Colonic mucosa (tissue), 4 donors: ENCODE data around the gene MEGF10. TPM values are rescaled to one million over a fixed set of nuclear protein-coding genes. Genes with fewer than 3 reads are reported as not detected.

Source experiments
- DNase-seq: peaks from one replicate; pipeline ENCODE4 v3.0.0-alpha.2; 2020
- H3K27ac ChIP-seq: fragments of 200-600 bp; one replicate; pipeline ENCODE4 v1.8.0; 2021
- H3K27me3 ChIP-seq: fragments of 200-600 bp; one replicate; pipeline ENCODE4 v1.8.0; 2021
- H3K36me3 ChIP-seq: fragments of 200-600 bp; one replicate; pipeline ENCODE4 v1.8.0; 2021
- H3K4me1 ChIP-seq: fragments of 200-600 bp; one replicate; pipeline ENCODE4 v1.8.0; 2021; ENCODE audit warnings: mild to moderate bottlenecking
- H3K4me3 ChIP-seq: fragments of 200-600 bp; one replicate; pipeline ENCODE4 v1.8.0; 2021
- H3K9ac ChIP-seq, 2 donors: one replicate each; pipeline ENCODE4 v1.7.0; 2013; ENCODE audit warnings: control low read depth in 2 of 2, low read depth in 2 of 2, low read length in 2 of 2
- H3K9me3 ChIP-seq: fragments of 200-600 bp; one replicate; pipeline ENCODE4 v1.8.0; 2021
- intact Hi-C: fragments of 100-400 bp; cut with DNase I; formaldehyde crosslinking; loops from one replicate; pipeline ENCODE4 v1.14.1; 2022
- total RNA-seq, 2 donors: library from RNA; stranded (reverse); fragmentation: NEBNext Ultra II Directional in 1 of 2; extraction: Animal tissue kit (Norgen Biotek cat#: 25700) in 1 of 2; gene quantifications; one replicate each; pipeline ENCODE4 v1.2.1, GENCODE V29; 2021
- TF ChIP-seq, protein P1 (sequence below): fragments of 200-600 bp; IDR thresholded peaks from one replicate; pipeline ENCODE4 v1.8.0; 2022; ENCODE audit warnings: antibody characterized with exemption, mild to moderate bottlenecking
- donor health status: healthy.
- donor health status: DM: no; HTN: no; CAD: no.
- donor health status: DM: no; HTN: no; CAD: no.

The MEGF10 gene
- total RNA-seq, 2 donors from 2014 or later, result 0.35 to 0.88 TPM

DNA sequence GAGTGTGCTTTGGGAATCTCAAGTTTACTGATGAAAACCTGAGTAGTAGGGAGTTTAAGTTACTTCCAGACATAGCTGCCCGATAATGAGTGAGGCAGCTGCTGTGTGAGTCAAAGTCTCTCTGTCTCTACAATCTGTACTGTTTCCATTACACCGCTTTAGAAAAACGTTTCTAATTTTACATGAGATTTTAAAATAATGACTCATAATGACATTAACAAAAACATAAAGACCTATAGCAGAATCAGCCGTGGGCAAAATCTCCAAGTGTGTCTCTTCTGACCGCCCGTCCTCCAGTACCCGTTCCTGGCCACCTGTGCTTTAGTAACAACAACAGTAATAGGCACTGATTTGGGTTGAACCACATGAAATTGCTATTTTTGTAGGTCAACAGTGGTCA is 157.2 kb downstream of the MEGF10 start:
- intact Hi-C loops, result no loop called here
- TF ChIP-seq, protein P1, sequence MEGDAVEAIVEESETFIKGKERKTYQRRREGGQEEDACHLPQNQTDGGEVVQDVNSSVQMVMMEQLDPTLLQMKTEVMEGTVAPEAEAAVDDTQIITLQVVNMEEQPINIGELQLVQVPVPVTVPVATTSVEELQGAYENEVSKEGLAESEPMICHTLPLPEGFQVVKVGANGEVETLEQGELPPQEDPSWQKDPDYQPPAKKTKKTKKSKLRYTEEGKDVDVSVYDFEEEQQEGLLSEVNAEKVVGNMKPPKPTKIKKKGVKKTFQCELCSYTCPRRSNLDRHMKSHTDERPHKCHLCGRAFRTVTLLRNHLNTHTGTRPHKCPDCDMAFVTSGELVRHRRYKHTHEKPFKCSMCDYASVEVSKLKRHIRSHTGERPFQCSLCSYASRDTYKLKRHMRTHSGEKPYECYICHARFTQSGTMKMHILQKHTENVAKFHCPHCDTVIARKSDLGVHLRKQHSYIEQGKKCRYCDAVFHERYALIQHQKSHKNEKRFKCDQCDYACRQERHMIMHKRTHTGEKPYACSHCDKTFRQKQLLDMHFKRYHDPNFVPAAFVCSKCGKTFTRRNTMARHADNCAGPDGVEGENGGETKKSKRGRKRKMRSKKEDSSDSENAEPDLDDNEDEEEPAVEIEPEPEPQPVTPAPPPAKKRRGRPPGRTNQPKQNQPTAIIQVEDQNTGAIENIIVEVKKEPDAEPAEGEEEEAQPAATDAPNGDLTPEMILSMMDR, result no peak
- no peak overlapping the region for H3K27ac ChIP-seq

DNA sequence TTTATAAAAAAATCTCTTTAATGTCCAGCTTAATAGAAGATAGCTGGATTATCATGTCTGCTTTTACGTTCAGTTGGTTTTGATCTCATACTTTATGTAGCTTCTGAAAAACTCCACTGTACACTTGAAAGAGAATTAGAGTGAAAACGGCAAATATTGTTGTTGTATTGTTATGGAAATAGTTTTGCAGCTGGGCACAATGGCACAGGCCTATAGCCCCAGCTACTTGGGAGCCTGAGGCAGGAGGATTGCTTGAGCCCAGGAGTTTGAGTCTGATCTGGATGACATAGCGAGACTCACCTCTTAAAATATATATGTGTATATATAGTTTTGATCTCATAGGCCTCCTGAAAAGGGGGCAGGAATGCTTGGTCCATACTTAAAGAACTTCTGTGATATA is 159.4 kb downstream of the MEGF10 start:
- no peak for DNase-seq
- no peaks in the 10 kb centered on the region for H3K9me3 ChIP-seq
- H3K4me3 ChIP-seq, result no peak overlapping the region
- TF ChIP-seq, protein P1, result no peak
- intact Hi-C loops, result no loop called here
- no peak overlapping the region for H3K27ac ChIP-seq
- no peaks in the 10 kb centered on the region for H3K4me1 ChIP-seq
- H3K36me3 ChIP-seq, result no peaks in the 10 kb centered on the region
- H3K9ac ChIP-seq, result no peak overlapping the region
- H3K27me3 ChIP-seq, result no peaks in the 10 kb centered on the region

More for the DNA sequence above, 157.2 kb downstream of the MEGF10 start:
- Histone ChIP-seq H3K9me3 (no peaks in the 10 kb centered on the region), H3K36me3 (no peaks in the 10 kb centered on the region), H3K4me3 (no peak overlapping the region), H3K9ac (no peak overlapping the region), H3K27me3 (no peaks in the 10 kb centered on the region), H3K4me1 (no peaks in the 10 kb centered on the region)
- no peak for DNase-seq

DNA sequence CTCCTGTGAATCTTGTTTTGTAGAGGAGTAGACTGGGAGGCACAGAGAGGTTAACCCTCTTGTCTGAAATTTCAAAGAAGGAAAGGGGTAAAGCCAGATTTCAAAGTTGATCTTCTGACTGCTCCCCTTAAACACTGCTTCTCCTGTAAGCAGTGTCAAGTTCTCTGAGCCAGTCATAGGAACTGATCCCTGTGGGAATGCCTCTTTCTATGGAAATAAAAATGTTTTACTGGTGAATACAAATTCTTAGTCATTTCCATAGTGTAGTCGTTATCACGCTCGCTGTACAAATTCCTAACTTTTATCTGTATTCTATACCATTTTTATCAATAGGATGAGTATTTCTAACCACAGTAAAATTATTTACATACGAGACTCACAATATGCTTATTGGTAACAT is 160.5 kb downstream of the MEGF10 start:
- H3K4me3 ChIP-seq, result no peak overlapping the region
- H3K36me3 ChIP-seq, result no peaks in the 10 kb centered on the region
- no peaks in the 10 kb centered on the region for H3K9me3 ChIP-seq
- no peak overlapping the region for H3K27ac ChIP-seq
- TF ChIP-seq, protein P1, result no peak
- H3K9ac ChIP-seq, result no peak overlapping the region
- DNase-seq, result no peak
- H3K27me3 ChIP-seq, result no peaks in the 10 kb centered on the region
- intact Hi-C loops, result no loop called here
- no peaks in the 10 kb centered on the region for H3K4me1 ChIP-seq

DNA sequence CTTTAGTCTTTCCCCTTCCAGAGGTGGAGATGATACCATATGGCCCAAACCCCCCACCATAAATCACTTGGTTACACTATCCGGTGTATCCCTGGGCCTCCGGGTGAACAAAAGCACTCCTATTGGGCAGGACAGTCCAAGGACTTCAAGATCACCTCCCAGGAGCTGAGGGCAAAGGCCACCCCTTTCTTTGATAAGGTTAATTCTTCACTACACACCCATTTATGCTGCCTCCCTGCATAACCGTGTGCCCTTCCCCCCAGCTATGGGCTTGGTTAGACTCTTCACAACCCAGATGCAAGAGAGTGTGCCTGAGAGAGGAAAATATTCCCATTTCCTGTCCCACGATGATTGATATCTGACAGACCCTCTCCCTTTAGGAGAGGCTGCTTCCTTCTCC is 162.0 kb downstream of the MEGF10 start:
- Histone ChIP-seq H3K27me3 (no peaks in the 10 kb centered on the region), H3K27ac (no peak overlapping the region), H3K9ac (no peak overlapping the region), H3K4me1 (no peaks in the 10 kb centered on the region), H3K36me3 (no peaks in the 10 kb centered on the region), H3K9me3 (no peaks in the 10 kb centered on the region), H3K4me3 (no peak overlapping the region)
- no peak for DNase-seq
- TF ChIP-seq, protein P1, result no peak
- intact Hi-C loops, result no loop called here

DNA sequence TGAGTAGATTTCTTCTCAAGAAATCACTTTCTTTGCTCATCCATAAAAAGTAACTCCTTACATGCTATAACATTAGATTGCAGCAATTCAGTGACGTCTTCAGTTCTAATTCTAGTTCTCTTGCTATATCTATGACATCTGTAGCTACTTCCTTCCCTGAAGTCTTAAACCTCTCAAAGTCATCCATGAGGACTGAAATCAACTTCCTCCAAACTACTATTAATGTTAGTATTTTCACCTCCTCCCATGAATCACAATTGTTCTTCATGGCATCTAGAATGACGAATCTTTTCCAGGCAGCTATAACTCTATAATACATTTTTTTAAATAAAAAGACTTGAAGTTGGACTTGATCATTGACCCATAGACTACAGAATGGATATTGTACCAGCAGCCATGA is 180.6 kb downstream of the MEGF10 start:
- Histone ChIP-seq H3K4me3 (no peak overlapping the region), H3K4me1 (no peaks in the 10 kb centered on the region), H3K9me3 (no peaks in the 10 kb centered on the region), H3K27ac (no peak overlapping the region), H3K36me3 (no peaks in the 10 kb centered on the region), H3K27me3 (no peaks in the 10 kb centered on the region), H3K9ac (no peak overlapping the region)
- TF ChIP-seq, protein P1, result no peak
- intact Hi-C loops, result no loop called here
- DNase-seq, result no peak

DNA sequence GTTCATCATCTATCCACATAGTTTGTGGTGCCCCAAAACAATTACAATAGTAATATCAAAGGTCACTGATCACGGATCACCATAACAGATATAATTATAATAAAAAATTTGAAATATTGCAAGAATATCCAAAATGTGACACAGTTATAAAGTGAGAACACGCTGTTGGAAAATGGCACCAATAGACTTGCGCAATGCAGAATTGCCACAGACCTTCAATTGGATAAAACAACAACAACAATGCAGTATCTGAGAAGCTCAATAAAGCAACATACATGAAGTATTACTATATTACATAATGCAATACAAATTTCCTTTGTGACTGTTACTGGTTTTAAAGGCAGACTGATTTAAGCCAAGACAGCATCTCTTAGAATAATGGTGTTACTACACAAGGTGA is 182.1 kb downstream of the MEGF10 start:
- Histone ChIP-seq H3K36me3 (no peaks in the 10 kb centered on the region), H3K27ac (no peak overlapping the region), H3K9ac (no peak overlapping the region), H3K4me1 (no peaks in the 10 kb centered on the region), H3K27me3 (no peaks in the 10 kb centered on the region), H3K4me3 (no peak overlapping the region), H3K9me3 (no peaks in the 10 kb centered on the region)
- intact Hi-C loops, result no loop called here
- TF ChIP-seq, protein P1, result no peak
- no peak for DNase-seq
